SK-N-SH (cell line): ENCODE data around the gene GDPD5. TPM values are rescaled to one million over a fixed set of nuclear protein-coding genes. Genes with fewer than 3 reads are reported as not detected.

Experiments used
- CTCF ChIA-PET: fragments of 300-600, 350-600 bp; formaldehyde crosslinking; extraction: SDS; loops from one replicate; lab custom pipeline; 2021; lab: Yijun Ruan, JAX
- POLR2A ChIA-PET: fragments of 350-600 bp; sonication (Branson Sonifier 250); formaldehyde crosslinking; extraction: SDS; loops from one replicate; lab custom pipeline; 2020; ENCODE audit warnings: antibody characterized with exemption, inconsistent platforms; lab: Yijun Ruan, JAX
- DNase-seq: peaks from one replicate; pipeline ENCODE4 v3.0.0; 2012
- H2AFZ ChIP-seq: fragments of 200-600 bp; sonication (generic); 2 replicates; pipeline ENCODE4 v1.8.1; 2016; ENCODE audit warnings: antibody characterized with exemption, mild to moderate bottlenecking, low read depth
- H3F3A ChIP-seq: fragments of 200-600 bp; sonication (generic); replicated peaks from 2 replicates; pipeline ENCODE3; 2016; ENCODE audit warnings: antibody characterized with exemption, mild to moderate bottlenecking; ENCODE audit not compliant: insufficient read depth
- H3K27ac ChIP-seq, 2 experiments: fragments of 200-500 bp in 1 of 2; fragments of 200-600 bp in 1 of 2; sonication (Bioruptor generic) in 1 of 2; sonication (generic), shearing (Covaris generic) in 1 of 2; 2 replicates each; pipeline versions ENCODE4 v1.5.1 to v1.6.1; 2014 to 2016; ENCODE audit warnings: low read depth in 2 of 2, inconsistent platforms in 1 of 2, low read length in 1 of 2, mild to moderate bottlenecking in 1 of 2, mixed read lengths in 1 of 2
- H3K27me3 ChIP-seq: fragments of 200-600 bp; sonication (generic), shearing (Covaris generic); 2 replicates; pipeline ENCODE4 v1.6.1; 2016; ENCODE audit warnings: mixed run types; ENCODE audit not compliant: insufficient read depth
- H3K36me3 ChIP-seq, 2 experiments: fragments of 200-500 bp in 1 of 2; fragments of 200-600 bp in 1 of 2; sonication (Bioruptor generic) in 1 of 2; sonication (generic) in 1 of 2; replicated peaks in 1 of 2; 2 replicates each; pipeline versions ENCODE3 to v1.5.1; 2014 to 2016; ENCODE audit warnings: low read length in 1 of 2, mild to moderate bottlenecking in 1 of 2; ENCODE audit not compliant: insufficient read depth in 2 of 2, control insufficient read depth in 1 of 2
- H3K4me1 ChIP-seq, 2 experiments: fragments of 200-500 bp in 1 of 2; fragments of 200-600 bp in 1 of 2; sonication (Bioruptor generic) in 1 of 2; sonication (generic), shearing (Covaris generic) in 1 of 2; 2 replicates each; pipeline versions ENCODE4 v1.5.1 to v1.6.1; 2014 to 2016; ENCODE audit warnings: low read depth in 1 of 2, low read length in 1 of 2, mixed run types in 1 of 2; ENCODE audit not compliant: insufficient read depth in 2 of 2, control insufficient read depth in 1 of 2
- H3K4me2 ChIP-seq: fragments of 200-600 bp; sonication (generic), shearing (Covaris generic); 2 replicates; pipeline ENCODE4 v1.6.1; 2017; ENCODE audit warnings: mixed run types
- H3K4me3 ChIP-seq, 2 experiments: fragments of 200-500 bp in 1 of 2; fragments of 200-600 bp in 1 of 2; sonication (Bioruptor generic) in 1 of 2; sonication (generic), shearing (Covaris generic) in 1 of 2; 2 replicates each; pipeline versions ENCODE4 v1.5.1 to v1.8.1; 2014 to 2016; ENCODE audit warnings: low read depth in 2 of 2, inconsistent platforms in 1 of 2, low read length in 1 of 2, mild to moderate bottlenecking in 1 of 2, mixed read lengths in 1 of 2, moderate library complexity in 1 of 2
- H3K79me2 ChIP-seq: fragments of 200-600 bp; sonication (generic); 2 replicates; pipeline ENCODE4 v1.8.1; 2017; ENCODE audit warnings: mild to moderate bottlenecking; ENCODE audit not compliant: insufficient read depth
- H3K9ac ChIP-seq: fragments of 200-600 bp; sonication (generic); 2 replicates; pipeline ENCODE4 v1.6.1; 2017; ENCODE audit warnings: mixed run types
- H3K9me2 ChIP-seq: fragments of 200-600 bp; sonication (generic); 2 replicates; pipeline ENCODE4 v1.6.1; 2017; ENCODE audit warnings: mixed run types
- H3K9me3 ChIP-seq: fragments of 200-600 bp; sonication (generic); 2 replicates; pipeline ENCODE4 v1.6.1; 2017; ENCODE audit warnings: mixed run types, mild to moderate bottlenecking, moderate library complexity
- H4K20me1 ChIP-seq: fragments of 200-600 bp; sonication (generic); 2 replicates; pipeline ENCODE4 v1.6.1; 2017; ENCODE audit warnings: mild to moderate bottlenecking, mixed run types; ENCODE audit not compliant: insufficient read depth
- EZH2phosphoT487 ChIP-seq: fragments of 200-600 bp; sonication (generic); IDR thresholded peaks from 2 replicates; pipeline ENCODE4 v1.6.1; 2017; ENCODE audit warnings: low read depth, mixed run types, mild to moderate bottlenecking, antibody characterized with exemption, moderate library complexity, borderline replicate concordance
- FOSL2 ChIP-seq: IDR thresholded peaks from 2 replicates; pipeline ENCODE4 v1.4.0; 2012; ENCODE audit warnings: low read depth, mild to moderate bottlenecking, moderate library complexity, borderline replicate concordance
- GABPA ChIP-seq: IDR thresholded peaks from 2 replicates; pipeline ENCODE4 v1.4.0; 2012; ENCODE audit warnings: low read depth, mild to moderate bottlenecking
- GATA2 ChIP-seq: sonication (generic); formaldehyde crosslinking; IDR thresholded peaks from 2 replicates; pipeline ENCODE4 v1.5.0; 2020; ENCODE audit warnings: mild to moderate bottlenecking, missing genetic modification reagents
- NFIC ChIP-seq: IDR thresholded peaks from 2 replicates; pipeline ENCODE4 v1.4.0; 2012; ENCODE audit warnings: borderline replicate concordance
- RAD21 ChIP-seq: IDR thresholded peaks from 2 replicates; pipeline ENCODE4 v1.6.1; 2012; ENCODE audit warnings: mild to moderate bottlenecking, low read length
- RCOR1 ChIP-seq: fragments of 150-350 bp; IDR thresholded peaks from 2 replicates; pipeline ENCODE4 v1.6.1; 2017; ENCODE audit warnings: antibody characterized with exemption, low read length
- RFX5 ChIP-seq: IDR thresholded peaks from 2 replicates; pipeline ENCODE4 v1.6.1; 2012; ENCODE audit warnings: mild to moderate bottlenecking, improper control_type of control experiment, low read length
- RXRA ChIP-seq: IDR thresholded peaks from 2 replicates; pipeline ENCODE4 v1.4.0; 2012; ENCODE audit warnings: low read depth, mild to moderate bottlenecking, borderline replicate concordance
- SIN3A ChIP-seq: IDR thresholded peaks from 2 replicates; pipeline ENCODE4 v1.6.1; 2012; ENCODE audit warnings: low read depth, mild to moderate bottlenecking, low read length, moderate library complexity, borderline replicate concordance
- SMC3 ChIP-seq: IDR thresholded peaks from 2 replicates; pipeline ENCODE4 v1.6.1; 2012; ENCODE audit warnings: low read depth, low read length, improper control_type of control experiment
- WGBS: methylation state at CpG from one replicate; pipeline ENCODE4 v1.1.6; 2017; ENCODE audit warnings: low lambda C conversion rate; 5-methylcytosine and 5-hydroxymethylcytosine counted together
- polyA plus RNA-seq, 3 experiments: library from polyadenylated mRNA; depleted of rRNA; stranded (reverse); fragments of >200 nt; gene quantifications; 2 replicates each; pipeline ENCODE4 v1.2.3, GENCODE V29; 2012
- TF ChIP-seq, protein P1 (sequence below): IDR thresholded peaks from 2 replicates; pipeline ENCODE4 v1.6.1; 2012; ENCODE audit warnings: mild to moderate bottlenecking, low read depth, low read length, moderate library complexity
- TF ChIP-seq, protein P2 (sequence below): IDR thresholded peaks from 2 replicates; pipeline ENCODE4; 2012
- TF ChIP-seq, protein P3 (sequence below): fragments of 150-350 bp; IDR thresholded peaks from 2 replicates; pipeline ENCODE4 v1.6.1; 2017; ENCODE audit warnings: antibody characterized with exemption, low read length, low read depth, borderline replicate concordance
- TF ChIP-seq, protein P4 (sequence below): IDR thresholded peaks from 2 replicates; pipeline ENCODE4 v1.4.0; 2012; ENCODE audit warnings: low read depth
- TF ChIP-seq, protein P5 (sequence below): fragments of 150-350 bp; IDR thresholded peaks from 2 replicates; pipeline ENCODE4 v1.6.1; 2016; ENCODE audit warnings: mild to moderate bottlenecking, low read depth, low read length
- TF ChIP-seq, protein P6 (sequence below): IDR thresholded peaks from 2 replicates; pipeline ENCODE4 v1.4.0; 2012; ENCODE audit warnings: low read depth, borderline replicate concordance
- TF ChIP-seq, protein P7 (sequence below): IDR thresholded peaks from 2 replicates; pipeline ENCODE4 v1.4.0; 2012; ENCODE audit warnings: low read depth, borderline replicate concordance

The GDPD5 gene
- polyA plus RNA-seq, 1 of the 3 experiments (the other 2 are of a cell fraction): 2.2 TPM

DNA sequence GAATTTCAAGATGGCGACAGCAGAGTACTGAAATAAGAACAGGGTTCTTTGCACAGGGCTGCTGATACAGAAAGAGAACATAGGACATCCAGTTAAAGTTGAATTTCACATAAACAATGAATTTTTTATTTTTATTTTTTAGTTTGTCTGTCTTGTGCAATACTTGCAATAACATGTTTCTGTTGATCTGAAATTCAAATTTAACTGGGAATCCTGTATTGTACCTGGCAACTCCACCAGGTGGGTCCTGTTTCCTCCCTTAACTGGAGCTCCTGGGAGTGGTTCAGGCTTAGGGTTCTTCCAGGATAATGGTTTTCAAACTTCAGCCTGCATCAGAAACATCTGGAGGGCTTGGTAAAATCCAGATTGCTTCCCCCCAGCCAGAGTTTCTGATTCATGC, 21.4 kb upstream of the GDPD5 start:
- no peaks in the 10 kb centered on the region for H3K79me2 ChIP-seq
- peak overlapping the region in 1 of 2 experiments; percentile 35; a peak in 1 of 4 replicates for H3K4me3 ChIP-seq
- TF ChIP-seq SMC3: no peak
- no peak for TF ChIP-seq EZH2phosphoT487
- TF ChIP-seq, protein P1, sequence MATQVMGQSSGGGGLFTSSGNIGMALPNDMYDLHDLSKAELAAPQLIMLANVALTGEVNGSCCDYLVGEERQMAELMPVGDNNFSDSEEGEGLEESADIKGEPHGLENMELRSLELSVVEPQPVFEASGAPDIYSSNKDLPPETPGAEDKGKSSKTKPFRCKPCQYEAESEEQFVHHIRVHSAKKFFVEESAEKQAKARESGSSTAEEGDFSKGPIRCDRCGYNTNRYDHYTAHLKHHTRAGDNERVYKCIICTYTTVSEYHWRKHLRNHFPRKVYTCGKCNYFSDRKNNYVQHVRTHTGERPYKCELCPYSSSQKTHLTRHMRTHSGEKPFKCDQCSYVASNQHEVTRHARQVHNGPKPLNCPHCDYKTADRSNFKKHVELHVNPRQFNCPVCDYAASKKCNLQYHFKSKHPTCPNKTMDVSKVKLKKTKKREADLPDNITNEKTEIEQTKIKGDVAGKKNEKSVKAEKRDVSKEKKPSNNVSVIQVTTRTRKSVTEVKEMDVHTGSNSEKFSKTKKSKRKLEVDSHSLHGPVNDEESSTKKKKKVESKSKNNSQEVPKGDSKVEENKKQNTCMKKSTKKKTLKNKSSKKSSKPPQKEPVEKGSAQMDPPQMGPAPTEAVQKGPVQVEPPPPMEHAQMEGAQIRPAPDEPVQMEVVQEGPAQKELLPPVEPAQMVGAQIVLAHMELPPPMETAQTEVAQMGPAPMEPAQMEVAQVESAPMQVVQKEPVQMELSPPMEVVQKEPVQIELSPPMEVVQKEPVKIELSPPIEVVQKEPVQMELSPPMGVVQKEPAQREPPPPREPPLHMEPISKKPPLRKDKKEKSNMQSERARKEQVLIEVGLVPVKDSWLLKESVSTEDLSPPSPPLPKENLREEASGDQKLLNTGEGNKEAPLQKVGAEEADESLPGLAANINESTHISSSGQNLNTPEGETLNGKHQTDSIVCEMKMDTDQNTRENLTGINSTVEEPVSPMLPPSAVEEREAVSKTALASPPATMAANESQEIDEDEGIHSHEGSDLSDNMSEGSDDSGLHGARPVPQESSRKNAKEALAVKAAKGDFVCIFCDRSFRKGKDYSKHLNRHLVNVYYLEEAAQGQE: no peak
- no peak for TF ChIP-seq GATA2 (CRISPR knock-in tag)
- no peak for TF ChIP-seq RCOR1
- no peak for TF ChIP-seq FOSL2
- TF ChIP-seq, protein P2, sequence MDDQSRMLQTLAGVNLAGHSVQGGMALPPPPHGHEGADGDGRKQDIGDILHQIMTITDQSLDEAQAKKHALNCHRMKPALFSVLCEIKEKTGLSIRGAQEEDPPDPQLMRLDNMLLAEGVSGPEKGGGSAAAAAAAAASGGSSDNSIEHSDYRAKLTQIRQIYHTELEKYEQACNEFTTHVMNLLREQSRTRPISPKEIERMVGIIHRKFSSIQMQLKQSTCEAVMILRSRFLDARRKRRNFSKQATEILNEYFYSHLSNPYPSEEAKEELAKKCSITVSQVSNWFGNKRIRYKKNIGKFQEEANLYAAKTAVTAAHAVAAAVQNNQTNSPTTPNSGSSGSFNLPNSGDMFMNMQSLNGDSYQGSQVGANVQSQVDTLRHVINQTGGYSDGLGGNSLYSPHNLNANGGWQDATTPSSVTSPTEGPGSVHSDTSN: no peak
- TF ChIP-seq RFX5: no peak
- no peak for TF ChIP-seq NFIC
- no peak for TF ChIP-seq RXRA
- no peak for TF ChIP-seq RAD21
- TF ChIP-seq, protein P3, sequence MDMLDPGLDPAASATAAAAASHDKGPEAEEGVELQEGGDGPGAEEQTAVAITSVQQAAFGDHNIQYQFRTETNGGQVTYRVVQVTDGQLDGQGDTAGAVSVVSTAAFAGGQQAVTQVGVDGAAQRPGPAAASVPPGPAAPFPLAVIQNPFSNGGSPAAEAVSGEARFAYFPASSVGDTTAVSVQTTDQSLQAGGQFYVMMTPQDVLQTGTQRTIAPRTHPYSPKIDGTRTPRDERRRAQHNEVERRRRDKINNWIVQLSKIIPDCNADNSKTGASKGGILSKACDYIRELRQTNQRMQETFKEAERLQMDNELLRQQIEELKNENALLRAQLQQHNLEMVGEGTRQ: no peak
- TF ChIP-seq GABPA: no peak
- TF ChIP-seq, protein P4, sequence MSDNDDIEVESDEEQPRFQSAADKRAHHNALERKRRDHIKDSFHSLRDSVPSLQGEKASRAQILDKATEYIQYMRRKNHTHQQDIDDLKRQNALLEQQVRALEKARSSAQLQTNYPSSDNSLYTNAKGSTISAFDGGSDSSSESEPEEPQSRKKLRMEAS: no peak
- TF ChIP-seq, protein P5, sequence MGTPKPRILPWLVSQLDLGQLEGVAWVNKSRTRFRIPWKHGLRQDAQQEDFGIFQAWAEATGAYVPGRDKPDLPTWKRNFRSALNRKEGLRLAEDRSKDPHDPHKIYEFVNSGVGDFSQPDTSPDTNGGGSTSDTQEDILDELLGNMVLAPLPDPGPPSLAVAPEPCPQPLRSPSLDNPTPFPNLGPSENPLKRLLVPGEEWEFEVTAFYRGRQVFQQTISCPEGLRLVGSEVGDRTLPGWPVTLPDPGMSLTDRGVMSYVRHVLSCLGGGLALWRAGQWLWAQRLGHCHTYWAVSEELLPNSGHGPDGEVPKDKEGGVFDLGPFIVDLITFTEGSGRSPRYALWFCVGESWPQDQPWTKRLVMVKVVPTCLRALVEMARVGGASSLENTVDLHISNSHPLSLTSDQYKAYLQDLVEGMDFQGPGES: no peak
- TF ChIP-seq, protein P6, sequence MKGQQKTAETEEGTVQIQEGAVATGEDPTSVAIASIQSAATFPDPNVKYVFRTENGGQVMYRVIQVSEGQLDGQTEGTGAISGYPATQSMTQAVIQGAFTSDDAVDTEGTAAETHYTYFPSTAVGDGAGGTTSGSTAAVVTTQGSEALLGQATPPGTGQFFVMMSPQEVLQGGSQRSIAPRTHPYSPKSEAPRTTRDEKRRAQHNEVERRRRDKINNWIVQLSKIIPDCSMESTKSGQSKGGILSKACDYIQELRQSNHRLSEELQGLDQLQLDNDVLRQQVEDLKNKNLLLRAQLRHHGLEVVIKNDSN: no peak
- TF ChIP-seq SIN3A: no peak
- TF ChIP-seq, protein P7, sequence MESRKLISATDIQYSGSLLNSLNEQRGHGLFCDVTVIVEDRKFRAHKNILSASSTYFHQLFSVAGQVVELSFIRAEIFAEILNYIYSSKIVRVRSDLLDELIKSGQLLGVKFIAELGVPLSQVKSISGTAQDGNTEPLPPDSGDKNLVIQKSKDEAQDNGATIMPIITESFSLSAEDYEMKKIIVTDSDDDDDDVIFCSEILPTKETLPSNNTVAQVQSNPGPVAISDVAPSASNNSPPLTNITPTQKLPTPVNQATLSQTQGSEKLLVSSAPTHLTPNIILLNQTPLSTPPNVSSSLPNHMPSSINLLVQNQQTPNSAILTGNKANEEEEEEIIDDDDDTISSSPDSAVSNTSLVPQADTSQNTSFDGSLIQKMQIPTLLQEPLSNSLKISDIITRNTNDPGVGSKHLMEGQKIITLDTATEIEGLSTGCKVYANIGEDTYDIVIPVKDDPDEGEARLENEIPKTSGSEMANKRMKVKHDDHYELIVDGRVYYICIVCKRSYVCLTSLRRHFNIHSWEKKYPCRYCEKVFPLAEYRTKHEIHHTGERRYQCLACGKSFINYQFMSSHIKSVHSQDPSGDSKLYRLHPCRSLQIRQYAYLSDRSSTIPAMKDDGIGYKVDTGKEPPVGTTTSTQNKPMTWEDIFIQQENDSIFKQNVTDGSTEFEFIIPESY: no peak
- ChIA-PET POLR2A (no interaction called here), CTCF (interaction anchor here (0.7 to 2.1 kb wide), 18 partner anchors 9 to 321 kb away, joined by 3 to 10 read pairs (median 4); partner anchors contain the start of gene SERPINH1)
- H3K4me2 ChIP-seq: no peak overlapping the region
- H3K36me3 ChIP-seq: no peaks in the 10 kb centered on the region
- WGBS: 80% methylated on average over 1 of the region's 1 CpG
- no peaks in the 10 kb centered on the region for H4K20me1 ChIP-seq
- H3K27me3 ChIP-seq: no peaks in the 10 kb centered on the region
- H3K9ac ChIP-seq: no peak overlapping the region
- H3K27ac ChIP-seq: no peak overlapping the region
- H2AFZ ChIP-seq: no peak overlapping the region
- H3K4me1 ChIP-seq: peaks cover 0 to 10% of the 10 kb centered on the region in 2 experiments; a peak in 1 of 4 replicates
- no peaks in the 10 kb centered on the region for H3F3A ChIP-seq
- no peak for DNase-seq
- H3K9me3 ChIP-seq: no peaks in the 10 kb centered on the region
- no peaks in the 10 kb centered on the region for H3K9me2 ChIP-seq
